Vagina (tissue), 2 donors: ENCODE measurements around the gene MPPED2. TPM values are rescaled to one million over a fixed set of nuclear protein-coding genes. Genes with fewer than 3 reads are reported as not detected.

Experiments
- DNase-seq, 2 donors: peaks; one replicate each; pipeline ENCODE4 v3.0.0-alpha.2; 2017; ENCODE audit errors: extremely low spot score in 2 of 2
- H3K27ac ChIP-seq: fragments of 200-600 bp; sonication (generic); one replicate; pipeline ENCODE4 v1.5.1; 2019
- H3K27me3 ChIP-seq: fragments of 200-600 bp; sonication (generic); one replicate; pipeline ENCODE4 v1.5.1; 2019
- H3K36me3 ChIP-seq, 2 donors: fragments of 200-600 bp; sonication (generic); one replicate each; pipeline ENCODE4 v1.5.1; 2017 to 2019
- H3K4me1 ChIP-seq: fragments of 200-600 bp; sonication (generic); one replicate; pipeline ENCODE4 v1.5.1; 2019
- H3K4me3 ChIP-seq, 2 donors: fragments of 200-600 bp; sonication (generic); 1 replicate in 1 of 2; 2 replicates in 1 of 2; pipeline ENCODE4 v1.5.1; 2016 to 2019
- H3K9me3 ChIP-seq: fragments of 200-600 bp; sonication (generic); one replicate; pipeline ENCODE4 v1.5.1; 2019
- POLR2A ChIP-seq, 2 donors: fragments of 450-650 bp; IDR thresholded peaks; one replicate each; pipeline ENCODE4 v1.6.1; 2017; ENCODE audit warnings: antibody characterized with exemption in 2 of 2, mild to moderate bottlenecking in 2 of 2, moderate library complexity in 2 of 2
- POLR2AphosphoS5 ChIP-seq, 2 donors: sonication (generic); formaldehyde crosslinking; IDR thresholded peaks; one replicate each; pipeline ENCODE4 v1.9.0; 2017; ENCODE audit warnings: antibody characterized with exemption in 2 of 2, mild to moderate bottlenecking in 2 of 2, low read depth in 1 of 2; ENCODE audit not compliant: insufficient read depth in 1 of 2
- intact Hi-C: fragments of 100-400 bp; cut with DNase I; formaldehyde crosslinking; loops from one replicate; pipeline ENCODE4 v1.15.1; 2023
- total RNA-seq: library from RNA; depleted of rRNA; stranded (reverse); fragments of >200 nt; gene quantifications from one replicate; pipeline ENCODE4 v1.2.3, GENCODE V29; 2016
- TF ChIP-seq, protein P1 (sequence below), 3 experiments: fragments of 450-650 bp in 2 of 3; fragments of 200-600 bp in 1 of 3; sonication (generic) in 1 of 3; IDR thresholded peaks; one replicate each; pipeline ENCODE4 v1.5.1; 2017 to 2019; ENCODE audit warnings: antibody characterized with exemption in 3 of 3, mild to moderate bottlenecking in 2 of 3, moderate library complexity in 2 of 3

MPPED2 gene
- total RNA-seq, 1 donor from 2014 or later: 4.4 TPM

DNA sequence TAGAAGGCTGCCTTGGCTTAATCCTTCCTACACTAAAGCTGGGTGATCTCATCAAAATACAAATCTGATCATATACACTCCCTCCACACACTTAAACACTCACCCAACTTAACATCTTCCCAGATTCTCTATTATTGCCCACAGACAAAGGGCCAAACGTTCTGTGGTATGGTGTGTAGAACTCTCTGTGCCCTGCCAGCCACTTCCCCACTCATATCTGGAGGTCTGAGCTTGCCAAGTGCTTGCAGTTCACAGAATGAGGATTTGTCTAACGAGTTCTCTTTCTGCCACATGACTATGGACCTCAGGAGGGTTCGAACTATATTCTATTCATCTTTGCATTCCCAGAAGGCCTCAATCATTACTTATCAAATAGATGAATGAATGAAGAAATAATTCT, 77.6 kb downstream of the MPPED2 start:
- H3K4me1 ChIP-seq: no peaks in the 10 kb centered on the region
- H3K36me3 ChIP-seq: no peaks in the 10 kb centered on the region
- DNase-seq: no peak
- H3K27ac ChIP-seq: no peak overlapping the region
- H3K9me3 ChIP-seq: no peaks in the 10 kb centered on the region
- no peak overlapping the region for H3K4me3 ChIP-seq
- no peaks in the 10 kb centered on the region for H3K27me3 ChIP-seq
- intact Hi-C loops: no loop called here
- TF ChIP-seq, protein P1, sequence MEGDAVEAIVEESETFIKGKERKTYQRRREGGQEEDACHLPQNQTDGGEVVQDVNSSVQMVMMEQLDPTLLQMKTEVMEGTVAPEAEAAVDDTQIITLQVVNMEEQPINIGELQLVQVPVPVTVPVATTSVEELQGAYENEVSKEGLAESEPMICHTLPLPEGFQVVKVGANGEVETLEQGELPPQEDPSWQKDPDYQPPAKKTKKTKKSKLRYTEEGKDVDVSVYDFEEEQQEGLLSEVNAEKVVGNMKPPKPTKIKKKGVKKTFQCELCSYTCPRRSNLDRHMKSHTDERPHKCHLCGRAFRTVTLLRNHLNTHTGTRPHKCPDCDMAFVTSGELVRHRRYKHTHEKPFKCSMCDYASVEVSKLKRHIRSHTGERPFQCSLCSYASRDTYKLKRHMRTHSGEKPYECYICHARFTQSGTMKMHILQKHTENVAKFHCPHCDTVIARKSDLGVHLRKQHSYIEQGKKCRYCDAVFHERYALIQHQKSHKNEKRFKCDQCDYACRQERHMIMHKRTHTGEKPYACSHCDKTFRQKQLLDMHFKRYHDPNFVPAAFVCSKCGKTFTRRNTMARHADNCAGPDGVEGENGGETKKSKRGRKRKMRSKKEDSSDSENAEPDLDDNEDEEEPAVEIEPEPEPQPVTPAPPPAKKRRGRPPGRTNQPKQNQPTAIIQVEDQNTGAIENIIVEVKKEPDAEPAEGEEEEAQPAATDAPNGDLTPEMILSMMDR (IDR thresholded peaks at IDR 0.05): no peak
- TF ChIP-seq POLR2AphosphoS5 (IDR thresholded peaks at IDR 0.05; ENCODE audit: insufficient read depth in 1 of 2, low read depth in 1 of 2): no peak
- no peak for TF ChIP-seq POLR2A (IDR thresholded peaks at IDR 0.05)

DNA sequence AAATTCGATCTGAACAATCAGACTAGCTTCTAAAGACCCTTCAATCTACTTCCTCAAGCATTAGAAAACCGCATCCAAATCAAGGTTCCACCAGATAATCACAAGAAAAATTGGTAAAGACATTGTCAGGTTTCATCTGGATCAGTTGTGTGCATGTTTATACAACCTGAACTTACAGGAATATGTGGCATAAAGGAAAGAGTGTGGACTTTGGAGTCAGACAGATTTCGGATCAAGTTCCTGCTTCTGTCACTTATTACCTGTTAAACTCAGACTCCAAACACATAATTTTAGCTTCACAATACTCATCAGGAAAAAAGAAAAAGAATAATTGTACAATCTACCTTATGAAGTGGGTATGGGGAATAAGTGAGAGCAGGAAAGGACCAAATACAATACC, 80.5 kb downstream of the MPPED2 start:
- H3K9me3 ChIP-seq: no peaks in the 10 kb centered on the region
- DNase-seq: no peak
- intact Hi-C loops: no loop called here
- no peaks in the 10 kb centered on the region for H3K4me1 ChIP-seq
- H3K4me3 ChIP-seq: no peak overlapping the region
- H3K27ac ChIP-seq: no peak overlapping the region
- H3K27me3 ChIP-seq: no peaks in the 10 kb centered on the region
- TF ChIP-seq POLR2AphosphoS5 (IDR thresholded peaks at IDR 0.05; ENCODE audit: insufficient read depth in 1 of 2, low read depth in 1 of 2) (no peak), POLR2A (IDR thresholded peaks at IDR 0.05) (no peak)
- TF ChIP-seq, protein P1 (IDR thresholded peaks at IDR 0.05): no peak
- H3K36me3 ChIP-seq: no peaks in the 10 kb centered on the region

DNA sequence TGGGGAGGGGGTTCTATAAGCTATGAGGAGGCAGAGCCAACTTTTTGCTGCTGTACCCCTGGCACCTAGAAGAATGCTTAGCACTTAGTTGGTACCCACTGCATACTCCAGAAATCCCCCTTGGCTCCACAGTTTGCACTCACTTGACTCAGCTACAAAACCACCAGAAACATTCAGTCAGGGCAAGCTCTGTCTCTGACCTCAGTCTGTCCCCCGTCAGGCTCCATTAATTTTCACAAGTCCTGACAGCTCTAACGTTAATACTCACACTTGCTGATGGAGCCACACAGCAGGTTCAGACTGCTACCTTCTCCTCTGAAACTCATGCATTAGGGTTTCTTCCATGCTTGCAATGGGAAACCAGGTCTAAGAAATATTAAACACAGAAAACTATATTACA, 81.7 kb downstream of the MPPED2 start:
- no peak for TF ChIP-seq POLR2AphosphoS5 (IDR thresholded peaks at IDR 0.05; ENCODE audit: insufficient read depth in 1 of 2, low read depth in 1 of 2)
- TF ChIP-seq, protein P1 (IDR thresholded peaks at IDR 0.05): no peak
- no peak for TF ChIP-seq POLR2A (IDR thresholded peaks at IDR 0.05)
- no peak overlapping the region for H3K4me3 ChIP-seq
- intact Hi-C loops: no loop called here
- no peak for DNase-seq
- H3K36me3 ChIP-seq: no peaks in the 10 kb centered on the region
- H3K4me1 ChIP-seq: no peaks in the 10 kb centered on the region
- no peaks in the 10 kb centered on the region for H3K27me3 ChIP-seq
- no peak overlapping the region for H3K27ac ChIP-seq
- H3K9me3 ChIP-seq: no peaks in the 10 kb centered on the region

DNA sequence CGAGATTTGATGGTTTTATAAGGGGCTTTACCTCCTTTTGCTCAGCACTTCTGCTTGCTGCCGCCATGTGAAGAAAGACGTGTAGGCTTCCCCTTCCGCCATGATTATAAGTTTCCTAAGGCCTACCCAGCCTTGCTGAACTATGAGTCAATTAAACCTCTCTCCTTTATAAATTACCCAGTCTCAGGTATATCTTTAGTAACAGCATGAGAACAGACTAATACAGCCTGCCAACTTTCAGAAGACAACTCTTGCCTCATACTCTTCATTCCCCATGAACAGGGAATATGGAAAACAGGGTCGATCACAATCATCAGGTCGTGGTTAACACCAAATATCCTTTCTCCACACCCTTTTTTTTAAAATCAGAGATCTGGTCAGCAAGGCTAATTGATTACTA, 83.0 kb downstream of the MPPED2 start:
- Histone ChIP-seq H3K36me3 (no peaks in the 10 kb centered on the region), H3K4me1 (no peaks in the 10 kb centered on the region), H3K9me3 (no peaks in the 10 kb centered on the region), H3K4me3 (no peak overlapping the region), H3K27me3 (no peaks in the 10 kb centered on the region), H3K27ac (no peak overlapping the region)
- intact Hi-C loops: no loop called here
- TF ChIP-seq POLR2A (IDR thresholded peaks at IDR 0.05) (no peak), POLR2AphosphoS5 (IDR thresholded peaks at IDR 0.05; ENCODE audit: insufficient read depth in 1 of 2, low read depth in 1 of 2) (no peak)
- TF ChIP-seq, protein P1 (IDR thresholded peaks at IDR 0.05): no peak
- DNase-seq: no peak

DNA sequence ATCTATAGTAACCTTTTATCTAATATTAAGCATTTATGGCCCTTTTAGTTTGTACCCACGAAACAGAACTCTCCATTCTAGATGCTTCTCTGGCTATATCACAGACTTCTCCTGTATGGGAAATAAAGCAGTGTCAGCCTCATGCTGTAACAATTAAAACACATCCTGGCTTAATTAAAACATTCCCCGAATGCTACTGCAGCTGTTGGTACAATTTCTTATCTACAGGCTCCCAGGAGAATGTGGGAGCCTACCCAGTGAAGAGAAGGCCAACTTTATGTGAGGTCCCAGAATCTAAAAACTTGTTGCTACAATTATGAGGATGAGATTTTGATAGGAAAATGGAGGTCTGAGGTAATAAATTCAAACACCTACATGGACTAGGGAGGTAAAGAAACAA, 83.8 kb downstream of the MPPED2 start:
- Histone ChIP-seq H3K4me1 (no peaks in the 10 kb centered on the region), H3K27ac (no peak overlapping the region), H3K4me3 (no peak overlapping the region), H3K9me3 (no peaks in the 10 kb centered on the region), H3K36me3 (no peaks in the 10 kb centered on the region), H3K27me3 (no peaks in the 10 kb centered on the region)
- intact Hi-C loops: no loop called here
- DNase-seq: no peak
- TF ChIP-seq POLR2A (IDR thresholded peaks at IDR 0.05): no peak
- no peak for TF ChIP-seq POLR2AphosphoS5 (IDR thresholded peaks at IDR 0.05; ENCODE audit: insufficient read depth in 1 of 2, low read depth in 1 of 2)
